Measurements from ENCODE around the gene PARG.
"Not testable (repeated sequence)": the region's sequence is repeated elsewhere in the genome, so short reads cannot be mapped to it uniquely, and the experiment has no call there.

The PARG gene

DNA sequence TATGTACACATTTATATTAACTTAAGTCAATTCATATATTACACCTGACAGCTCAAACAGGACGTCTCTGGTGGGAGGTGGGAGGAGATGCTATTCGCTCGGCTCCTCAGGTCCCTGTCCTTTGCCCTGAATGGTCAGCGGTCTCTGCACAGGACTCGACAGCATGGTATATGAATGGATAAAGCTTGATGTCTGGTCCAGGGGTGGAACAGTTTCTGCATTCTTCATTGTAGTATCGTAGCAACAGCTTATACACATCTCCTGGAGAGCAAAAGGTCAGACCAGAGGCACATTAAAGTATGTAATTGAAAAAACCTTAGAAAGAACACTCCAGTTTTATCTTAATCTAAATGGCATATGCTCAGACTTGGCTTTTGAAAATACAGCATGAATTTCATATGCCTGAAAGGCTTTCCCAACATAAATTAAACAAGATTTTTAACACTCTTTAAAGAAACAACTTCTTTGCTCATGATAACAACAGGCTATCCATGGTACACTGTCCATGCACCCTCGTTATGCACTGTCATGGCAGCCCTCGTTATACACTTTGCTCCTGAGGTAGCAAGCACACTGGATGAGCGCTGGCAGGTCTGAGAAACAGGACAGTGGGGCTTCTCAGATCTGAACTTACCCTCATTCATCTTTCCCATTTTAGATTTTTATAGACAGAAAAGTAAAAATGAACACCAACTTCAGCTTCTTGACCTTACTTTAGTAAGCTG, 122.4 kb downstream of the PARG start:
- DNase-seq = no peak

- no peak for DNase-seq
These were observed 124.0 kb downstream of the PARG start for GRCh38 chr10:49817845-49818244.

- DNase-seq = no peak
These were observed 137.8 kb downstream of the PARG start for GRCh38 chr10:49803988-49804387.

- DNase-seq = no peak
These were observed 143.6 kb downstream of the PARG start for GRCh38 chr10:49798275-49798674.

DNA sequence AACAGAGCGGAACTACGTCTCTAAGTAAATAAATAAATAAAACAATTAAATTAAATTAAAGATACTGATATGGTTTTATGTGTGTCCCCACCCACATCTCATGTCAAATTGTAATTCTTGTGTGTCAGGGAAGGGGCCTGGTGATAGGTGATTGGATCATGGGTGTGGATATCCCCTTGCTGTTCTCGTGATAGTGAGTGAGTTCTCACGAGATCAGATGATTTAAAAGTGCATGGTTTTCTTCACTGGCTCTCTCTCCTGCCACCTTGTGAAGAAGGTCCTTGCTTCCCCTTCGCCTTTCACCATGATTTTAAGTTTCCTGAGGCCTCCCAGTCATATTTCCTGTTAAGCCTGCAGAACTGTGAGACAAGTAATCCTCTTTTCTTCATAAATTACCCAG, 150.7 kb downstream of the PARG start:
- no peak for DNase-seq

DNA sequence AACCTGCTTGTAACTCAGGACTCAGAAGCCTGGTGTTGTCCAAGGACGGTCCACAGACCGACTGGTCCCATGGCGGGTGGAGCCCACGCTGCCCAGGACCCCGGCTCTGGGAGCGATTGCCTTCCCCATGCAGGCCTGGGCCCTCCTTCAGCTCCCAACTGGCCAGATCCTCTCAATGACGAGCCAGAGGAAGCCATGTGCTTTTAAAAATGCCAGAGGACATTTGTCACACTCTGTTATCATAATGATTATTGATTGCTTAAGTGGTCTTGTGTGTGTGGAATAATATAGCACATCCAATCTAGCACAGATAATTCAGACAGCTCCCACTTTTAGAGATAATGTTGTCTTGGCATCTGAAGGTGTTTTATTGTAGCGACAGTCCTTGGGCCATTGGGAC, 157.1 kb downstream of the PARG start:
- no peak for DNase-seq

DNA sequence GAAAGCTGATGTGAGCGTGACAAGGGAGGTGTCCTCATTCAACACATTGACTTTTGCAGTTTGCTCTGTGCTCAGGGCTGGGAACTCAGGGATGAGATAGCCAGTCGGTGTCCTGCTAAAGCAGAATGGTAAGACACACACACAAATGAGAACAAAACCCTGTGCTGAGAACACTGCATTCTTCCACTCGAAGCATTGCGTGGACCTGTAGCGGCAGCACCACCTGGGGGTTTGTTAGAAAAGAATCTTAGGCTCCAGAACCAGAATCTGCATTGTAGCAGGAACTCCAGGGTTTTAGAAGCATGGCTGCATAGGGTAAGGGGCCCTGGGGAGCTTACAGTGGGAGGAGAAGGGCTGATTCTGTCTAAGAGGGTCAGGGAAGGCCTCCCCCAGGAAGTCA, 158.2 kb downstream of the PARG start:
- DNase-seq = no peak

- DNase-seq = no peak
These were observed 160.6 kb downstream of the PARG start for GRCh38 chr10:49781247-49781646.

DNA sequence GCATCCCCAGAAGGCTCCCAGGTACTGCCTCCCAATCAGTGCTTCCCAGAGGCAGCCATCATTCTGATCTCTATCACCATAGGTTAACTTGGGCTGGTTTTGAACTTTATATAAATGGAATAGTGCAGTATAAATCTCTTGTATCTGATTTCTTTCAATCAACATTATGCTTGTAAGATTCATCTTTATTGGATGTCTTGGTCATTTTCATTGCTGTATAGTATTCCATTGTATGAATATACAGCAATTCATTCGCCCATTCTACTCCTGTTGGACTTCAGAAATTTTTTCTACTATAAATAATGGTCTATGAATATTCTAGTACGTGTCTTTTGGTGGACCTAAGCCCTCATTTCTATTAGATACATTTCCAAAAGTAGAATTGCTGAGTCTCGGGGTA, 163.6 kb downstream of the PARG start:
- DNase-seq = no peak

DNA sequence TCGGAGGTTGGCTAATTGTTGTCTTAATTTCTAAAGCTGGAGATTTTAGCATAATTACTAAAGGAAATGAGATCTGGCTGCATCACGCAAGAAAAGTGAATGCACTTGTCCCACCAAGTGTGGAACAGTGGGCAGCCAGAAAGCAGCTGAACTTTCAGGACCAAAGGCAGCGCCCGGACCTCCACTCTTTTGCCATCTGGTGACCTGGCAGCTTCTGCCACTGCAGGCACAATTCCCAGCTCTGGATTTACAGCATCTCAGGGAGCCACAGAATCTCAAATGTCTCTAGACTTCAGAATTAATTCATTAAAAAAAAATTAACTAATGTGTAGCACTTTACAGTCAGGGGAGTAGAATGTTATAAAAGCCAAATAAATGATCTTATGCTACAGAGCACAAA, 165.0 kb downstream of the PARG start:
- DNase-seq = no peak

DNA sequence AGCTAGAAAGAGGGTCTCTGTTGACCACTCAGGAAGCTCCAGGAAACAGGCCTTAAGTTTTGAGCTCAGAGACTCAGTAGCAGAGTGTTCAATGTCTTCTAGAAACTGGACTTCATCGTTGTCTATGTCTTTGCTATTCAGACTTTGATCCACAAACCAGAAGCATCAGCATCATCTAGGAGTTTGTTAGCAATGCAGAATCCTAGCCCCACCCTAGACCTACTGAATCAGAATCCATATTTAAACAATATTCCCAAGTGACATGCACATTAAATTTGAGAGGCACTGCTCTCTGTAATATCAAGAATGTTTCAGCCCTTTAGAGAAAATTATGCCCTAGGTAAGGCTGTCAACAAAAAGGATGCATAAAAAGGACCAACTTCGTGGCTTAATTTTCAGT, 166.8 kb downstream of the PARG start:
- no peak for DNase-seq

DNA sequence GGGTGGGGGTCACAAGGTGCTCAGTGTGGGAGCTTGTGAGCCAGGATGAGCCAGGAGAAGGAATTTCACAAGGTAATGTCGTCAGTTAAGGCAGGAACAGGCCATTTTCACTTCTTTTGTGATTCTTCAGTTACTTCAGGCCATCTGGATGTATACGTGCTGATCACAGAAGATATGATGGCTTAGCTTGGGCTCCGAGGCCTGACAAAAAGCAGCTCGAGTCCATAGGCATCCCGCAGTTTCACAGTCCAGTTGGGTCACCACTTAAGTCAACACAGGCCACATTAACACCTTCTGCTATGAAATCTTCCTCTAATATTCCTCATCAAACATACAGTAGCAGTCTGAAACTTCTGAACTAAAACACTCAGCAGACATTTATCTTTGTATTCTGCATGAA, 168.9 kb downstream of the PARG start:
- not testable (repeated sequence) for DNase-seq

- not testable (repeated sequence) for DNase-seq
These were observed 170.8 kb downstream of the PARG start for GRCh38 chr10:49771046-49771445.

GRCh38 chr10:49769692-49770091, 172.1 kb downstream of the PARG start:
- DNase-seq = no peak

GRCh38 chr10:49768731-49769130, 173.1 kb downstream of the PARG start:
- DNase-seq = no peak

- no peak for DNase-seq
These were observed 173.5 kb downstream of the PARG start for GRCh38 chr10:49768329-49768728.

All from midbrain (tissue), 1 donor.